T-helper 2 cell treated with Interferon-gamma antibody and Interleukin-4, amounts not matched to agents 5 μg/mL and 100 μg/mL, for 36 hours (primary cell): ENCODE results near the gene CRAMP1.

ENCODE experiments used
- DNase-seq: peaks from one replicate; pipeline ENCODE4 v3.0.0; 2021; ENCODE audit warnings: low spot score
- H3K27ac Mint-ChIP-seq: one replicate; pipeline ENCODE4 v1.8.0; 2021; ENCODE audit warnings: mild to moderate bottlenecking, mixed read lengths
- H3K27me3 Mint-ChIP-seq: one replicate; pipeline ENCODE4 v1.8.0; 2021; ENCODE audit warnings: low read depth, mixed read lengths
- H3K36me3 Mint-ChIP-seq: one replicate; pipeline ENCODE4 v1.8.0; 2021; ENCODE audit warnings: low read depth, mixed read lengths
- H3K4me1 Mint-ChIP-seq: one replicate; pipeline ENCODE4 v1.8.0; 2021; ENCODE audit warnings: low read depth, mixed read lengths
- H3K4me3 Mint-ChIP-seq: one replicate; pipeline ENCODE4 v1.8.0; 2022; ENCODE audit warnings: mild to moderate bottlenecking, moderate library complexity, mixed read lengths
- H3K9me3 Mint-ChIP-seq: one replicate; pipeline ENCODE4 v1.8.0; 2021; ENCODE audit warnings: mixed read lengths

The CRAMP1 gene

GRCh38 chr16:1661826-1662225 is 49.7 kb downstream of the CRAMP1 start:
- DNase-seq = no peak
- no peaks in the 10 kb centered on the region for H3K27me3 Mint-ChIP-seq
- H3K27ac Mint-ChIP-seq = no peak overlapping the region
- peaks cover 27% of the 10 kb centered on the region for H3K36me3 Mint-ChIP-seq
- no peaks in the 10 kb centered on the region for H3K9me3 Mint-ChIP-seq
- no peaks in the 10 kb centered on the region for H3K4me1 Mint-ChIP-seq
- no peak overlapping the region for H3K4me3 Mint-ChIP-seq

GRCh38 chr16:1662543-1662942 is 50.4 kb downstream of the CRAMP1 start:
- no peak overlapping the region for H3K4me3 Mint-ChIP-seq
- no peaks in the 10 kb centered on the region for H3K9me3 Mint-ChIP-seq
- H3K4me1 Mint-ChIP-seq = no peaks in the 10 kb centered on the region
- no peak for DNase-seq
- no peak overlapping the region for H3K27ac Mint-ChIP-seq
- H3K27me3 Mint-ChIP-seq = no peaks in the 10 kb centered on the region
- H3K36me3 Mint-ChIP-seq = peaks cover 27% of the 10 kb centered on the region

GRCh38 chr16:1665829-1666228 is 53.7 kb downstream of the CRAMP1 start:
- H3K27ac Mint-ChIP-seq = no peak overlapping the region
- DNase-seq = no peak

GRCh38 chr16:1666316-1666715 is 54.2 kb downstream of the CRAMP1 start:
- peaks cover 48% of the 10 kb centered on the region for H3K36me3 Mint-ChIP-seq
- H3K27ac Mint-ChIP-seq = no peak overlapping the region
- H3K4me3 Mint-ChIP-seq = no peak overlapping the region

More at GRCh38 chr16:1665829-1666228, 53.7 kb downstream of the CRAMP1 start:
- Mint-ChIP-seq H3K4me3 (no peak overlapping the region), H3K36me3 (peaks cover 43% of the 10 kb centered on the region), H3K4me1 (no peaks in the 10 kb centered on the region), H3K9me3 (no peaks in the 10 kb centered on the region), H3K27me3 (no peaks in the 10 kb centered on the region)

GRCh38 chr16:1667271-1667670 is 55.1 kb downstream of the CRAMP1 start:
- Mint-ChIP-seq H3K9me3 (no peaks in the 10 kb centered on the region), H3K27me3 (no peaks in the 10 kb centered on the region), H3K27ac (no peak overlapping the region), H3K4me1 (no peaks in the 10 kb centered on the region), H3K4me3 (no peak overlapping the region), H3K36me3 (peaks cover 51% of the 10 kb centered on the region)
- DNase-seq = no peak

More at GRCh38 chr16:1666316-1666715, 54.2 kb downstream of the CRAMP1 start:
- no peak for DNase-seq
- no peaks in the 10 kb centered on the region for H3K4me1 Mint-ChIP-seq
- H3K27me3 Mint-ChIP-seq = no peaks in the 10 kb centered on the region
- no peaks in the 10 kb centered on the region for H3K9me3 Mint-ChIP-seq

GRCh38 chr16:1667916-1668315 is 55.8 kb downstream of the CRAMP1 start:
- Mint-ChIP-seq H3K36me3 (peaks cover 50% of the 10 kb centered on the region), H3K27me3 (no peaks in the 10 kb centered on the region), H3K9me3 (no peaks in the 10 kb centered on the region), H3K27ac (no peak overlapping the region), H3K4me1 (no peaks in the 10 kb centered on the region), H3K4me3 (no peak overlapping the region)
- no peak for DNase-seq

- peaks cover 49% of the 10 kb centered on the region for H3K36me3 Mint-ChIP-seq
- no peak overlapping the region for H3K27ac Mint-ChIP-seq
- no peaks in the 10 kb centered on the region for H3K27me3 Mint-ChIP-seq
- H3K9me3 Mint-ChIP-seq = no peaks in the 10 kb centered on the region
- DNase-seq = no peak
- no peak overlapping the region for H3K4me3 Mint-ChIP-seq
- H3K4me1 Mint-ChIP-seq = no peaks in the 10 kb centered on the region
Measured at GRCh38 chr16:1668612-1669319, 56.6 kb downstream of the CRAMP1 start.

GRCh38 chr16:1669698-1670097 is 57.5 kb downstream of the CRAMP1 start:
- Mint-ChIP-seq H3K27me3 (no peaks in the 10 kb centered on the region), H3K4me1 (no peaks in the 10 kb centered on the region), H3K27ac (no peak overlapping the region), H3K36me3 (peaks cover 55% of the 10 kb centered on the region), H3K4me3 (no peak overlapping the region), H3K9me3 (no peaks in the 10 kb centered on the region)
- no peak for DNase-seq

- Mint-ChIP-seq H3K9me3 (no peaks in the 10 kb centered on the region), H3K36me3 (peaks cover 53% of the 10 kb centered on the region), H3K27me3 (no peaks in the 10 kb centered on the region), H3K4me1 (no peaks in the 10 kb centered on the region), H3K4me3 (no peak overlapping the region), H3K27ac (no peak overlapping the region)
- no peak for DNase-seq
Measured at GRCh38 chr16:1670371-1670770, 58.2 kb downstream of the CRAMP1 start.

- Mint-ChIP-seq H3K4me1 (no peaks in the 10 kb centered on the region), H3K4me3 (no peak overlapping the region), H3K27ac (no peak overlapping the region), H3K36me3 (peaks cover 57% of the 10 kb centered on the region), H3K27me3 (no peaks in the 10 kb centered on the region), H3K9me3 (no peaks in the 10 kb centered on the region)
- DNase-seq = no peak
Measured at GRCh38 chr16:1670866-1671265, 58.7 kb downstream of the CRAMP1 start.

- Mint-ChIP-seq H3K36me3 (peaks cover 56% of the 10 kb centered on the region), H3K27me3 (no peaks in the 10 kb centered on the region), H3K9me3 (no peaks in the 10 kb centered on the region), H3K4me3 (no peak overlapping the region), H3K27ac (no peak overlapping the region), H3K4me1 (peaks cover 4% of the 10 kb centered on the region)
- DNase-seq = no peak
Measured at GRCh38 chr16:1673424-1674151, 61.4 kb downstream of the CRAMP1 start.

- Mint-ChIP-seq H3K27me3 (no peaks in the 10 kb centered on the region), H3K4me3 (no peak overlapping the region), H3K36me3 (peaks cover 52% of the 10 kb centered on the region), H3K9me3 (no peaks in the 10 kb centered on the region), H3K27ac (no peak overlapping the region), H3K4me1 (peaks cover 9% of the 10 kb centered on the region)
- no peak for DNase-seq
Measured at GRCh38 chr16:1674306-1674705, 62.1 kb downstream of the CRAMP1 start.

GRCh38 chr16:1674751-1675664 is 62.8 kb downstream of the CRAMP1 start:
- Mint-ChIP-seq H3K27ac (no peak overlapping the region), H3K27me3 (no peaks in the 10 kb centered on the region), H3K4me1 (peaks cover 9% of the 10 kb centered on the region), H3K4me3 (no peak overlapping the region), H3K9me3 (no peaks in the 10 kb centered on the region), H3K36me3 (peaks cover 49% of the 10 kb centered on the region)
- DNase-seq = no peak

- Mint-ChIP-seq H3K4me3 (peak overlapping the region; percentile 64), H3K36me3 (peaks cover 36% of the 10 kb centered on the region), H3K9me3 (no peaks in the 10 kb centered on the region), H3K27ac (no peak overlapping the region), H3K27me3 (no peaks in the 10 kb centered on the region), H3K4me1 (peaks cover 16% of the 10 kb centered on the region)
- no peak for DNase-seq
Measured at GRCh38 chr16:1676661-1677060, 64.5 kb downstream of the CRAMP1 start.
